Measurements from ENCODE around the gene CYS1. TPM values are rescaled to one million over a fixed set of nuclear protein-coding genes. Genes with fewer than 3 reads are reported as not detected.
"Not testable (repeated sequence)": the region's sequence is repeated elsewhere in the genome, so short reads cannot be mapped to it uniquely, and the experiment has no call there.

Gene CYS1
- total RNA-seq, 2 donors from 2014 or later: not detected

DNA sequence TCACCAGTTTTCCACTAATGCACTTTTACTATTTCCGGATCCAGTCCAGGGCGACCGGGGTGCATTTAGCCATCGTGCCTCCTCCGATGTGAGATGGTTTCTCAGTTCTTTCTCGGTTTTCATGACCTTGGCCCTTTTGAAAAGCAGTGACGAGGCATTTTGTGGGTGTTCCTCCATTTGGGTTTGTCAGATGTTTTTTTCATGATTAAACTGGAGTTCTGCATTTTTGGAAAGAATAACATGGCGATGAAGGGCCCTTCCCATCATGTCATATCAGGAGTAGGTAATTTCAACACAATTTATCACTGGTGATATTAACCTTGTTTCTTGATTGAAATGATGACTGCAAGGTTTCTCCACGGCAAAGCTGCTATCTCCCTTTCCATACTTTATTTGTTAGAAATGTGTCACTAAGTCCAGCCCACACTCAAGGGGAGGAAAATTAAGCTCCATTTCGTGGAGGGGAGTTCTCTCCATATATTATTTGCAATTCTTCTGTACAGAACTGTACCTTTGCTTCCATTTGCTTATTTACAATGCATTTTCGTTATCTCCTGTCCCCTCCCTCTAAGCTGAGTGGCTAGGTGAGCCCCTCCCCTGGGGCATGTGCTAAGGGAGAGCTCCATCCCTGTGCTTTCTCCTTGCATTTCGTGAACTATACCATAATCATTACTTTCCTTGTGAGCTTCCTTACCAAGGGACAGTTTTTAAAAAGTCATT is 45.7 kb downstream of the CYS1 start:
- Mint-ChIP-seq H3K27ac (peak overlapping the region; percentile 59), H3K4me3 (no peak overlapping the region), H3K4me1 (peaks cover 25% of the 10 kb centered on the region), H3K27me3 (no peaks in the 10 kb centered on the region), H3K36me3 (ENCODE audit: low read depth) (no peaks in the 10 kb centered on the region)
- ATAC-seq (no peak), DNase-seq (no peak)
- no peaks in the 10 kb centered on the region for H3K9me3 ChIP-seq (ENCODE audit: control insufficient read depth, low read length, poor library complexity, severe bottlenecking)

DNA sequence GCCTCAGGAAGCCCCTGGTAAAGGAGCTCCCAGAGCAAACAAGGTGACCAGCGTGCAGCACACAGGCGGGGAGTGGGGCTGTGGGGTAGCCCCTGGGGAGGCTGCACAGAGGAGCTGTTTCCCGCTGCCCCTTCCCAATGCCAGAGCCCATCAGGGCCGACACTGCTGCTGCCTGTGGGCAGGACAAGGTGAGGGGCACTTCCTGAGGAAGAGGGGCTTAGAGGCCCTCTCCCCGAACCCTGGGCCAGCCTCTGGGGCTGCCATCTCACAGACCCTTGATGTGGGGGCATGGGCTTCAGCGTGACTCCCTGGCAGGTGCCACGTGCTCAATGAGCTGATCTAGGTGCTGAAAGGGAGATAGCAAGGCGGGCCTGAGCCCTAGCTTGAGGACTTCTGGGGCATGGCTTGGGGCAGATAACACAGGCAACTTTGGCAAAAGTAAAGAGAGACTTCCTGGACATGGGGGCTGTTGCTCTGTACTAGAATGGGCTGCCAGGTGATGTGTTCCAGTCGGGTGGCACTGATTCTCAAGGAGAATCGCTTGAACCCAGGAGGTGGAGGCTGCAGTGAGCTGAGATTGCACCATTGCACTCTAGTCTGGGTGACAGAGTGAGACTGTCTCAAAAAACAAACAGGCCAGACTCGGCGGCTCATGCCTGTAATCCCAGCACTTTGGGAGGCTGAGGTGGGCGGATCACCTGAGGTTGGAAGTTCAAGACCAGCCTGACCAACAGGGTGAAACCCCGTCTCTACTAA is 46.8 kb downstream of the CYS1 start:
- Mint-ChIP-seq H3K27ac (no peak overlapping the region), H3K36me3 (ENCODE audit: low read depth) (no peaks in the 10 kb centered on the region), H3K4me1 (peaks cover 28% of the 10 kb centered on the region), H3K27me3 (no peaks in the 10 kb centered on the region), H3K4me3 (no peak overlapping the region)
- no peak for DNase-seq
- no peak for ATAC-seq
- no peaks in the 10 kb centered on the region for H3K9me3 ChIP-seq (ENCODE audit: control insufficient read depth, low read length, poor library complexity, severe bottlenecking)

DNA sequence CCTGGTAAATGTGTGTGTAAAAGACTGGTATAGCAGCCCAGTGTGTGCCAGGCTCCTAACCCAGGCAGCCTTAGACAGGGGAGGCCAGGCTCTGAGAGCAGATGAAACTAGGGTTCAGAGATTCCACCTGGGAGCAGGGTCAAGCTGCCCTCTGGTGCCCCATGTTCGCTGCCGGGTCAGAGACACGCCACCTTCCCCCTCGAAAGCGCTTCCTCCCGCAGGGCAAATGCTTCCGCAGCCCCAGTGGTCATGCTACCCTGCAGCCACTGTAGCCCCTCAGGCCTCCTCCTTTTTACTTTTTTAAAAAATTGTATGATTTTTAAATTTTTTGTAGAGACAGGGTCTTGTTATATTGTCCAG is 47.5 kb downstream of the CYS1 start:
- ATAC-seq: no peak
- H3K4me3 Mint-ChIP-seq: no peak overlapping the region
- peaks cover 30% of the 10 kb centered on the region for H3K4me1 Mint-ChIP-seq

DNA sequence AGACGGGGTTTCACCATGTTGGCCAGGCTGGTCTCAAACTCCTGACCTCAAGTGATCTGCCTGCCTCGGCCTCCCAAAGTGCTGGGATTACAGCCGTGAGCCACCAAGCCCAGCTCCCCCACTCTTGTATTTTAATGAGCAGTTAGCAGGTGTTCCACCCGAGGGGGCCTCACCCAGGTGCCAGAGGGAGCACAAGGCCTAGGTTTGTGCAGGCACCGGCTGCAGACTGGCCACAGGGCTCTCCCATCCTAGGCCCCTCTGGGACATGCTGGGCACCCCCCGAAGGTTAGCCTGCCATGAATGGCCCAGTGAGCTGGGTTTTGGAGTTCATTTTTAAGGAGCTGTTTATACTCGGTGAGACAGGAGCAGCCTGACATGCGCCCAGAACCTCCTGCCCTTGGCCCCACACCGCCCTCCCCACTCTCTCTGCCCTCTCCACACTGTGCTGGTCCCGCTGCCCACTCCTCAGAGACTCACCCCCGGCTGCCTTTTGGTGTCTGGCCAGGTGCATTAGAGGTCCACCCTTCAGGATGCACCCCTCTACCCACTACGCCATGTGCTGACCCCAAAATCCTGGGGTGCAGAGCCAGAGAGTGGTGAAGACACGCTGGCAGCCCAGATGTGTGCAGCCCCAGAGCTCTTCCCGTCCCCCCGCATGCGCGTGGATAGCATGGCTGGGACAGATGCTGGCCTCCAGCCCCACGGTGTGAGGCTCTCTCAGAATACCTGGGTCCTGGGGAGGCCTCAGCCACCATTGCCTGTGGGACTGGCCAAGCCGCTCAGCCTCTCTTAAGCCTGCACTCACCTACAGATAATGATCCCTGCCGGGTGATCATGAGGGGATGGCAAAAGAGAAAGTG is 48.1 kb downstream of the CYS1 start:
- H3K4me1 Mint-ChIP-seq: peaks cover 28% of the 10 kb centered on the region
- H3K36me3 Mint-ChIP-seq (ENCODE audit: low read depth): no peaks in the 10 kb centered on the region

More for the DNA sequence above, 47.5 kb downstream of the CYS1 start:
- H3K9me3 ChIP-seq (ENCODE audit: control insufficient read depth, low read length, poor library complexity, severe bottlenecking): no peaks in the 10 kb centered on the region
- no peaks in the 10 kb centered on the region for H3K36me3 Mint-ChIP-seq (ENCODE audit: low read depth)
- no peak for DNase-seq
- H3K27ac Mint-ChIP-seq: no peak overlapping the region
- H3K27me3 Mint-ChIP-seq: no peaks in the 10 kb centered on the region

DNA sequence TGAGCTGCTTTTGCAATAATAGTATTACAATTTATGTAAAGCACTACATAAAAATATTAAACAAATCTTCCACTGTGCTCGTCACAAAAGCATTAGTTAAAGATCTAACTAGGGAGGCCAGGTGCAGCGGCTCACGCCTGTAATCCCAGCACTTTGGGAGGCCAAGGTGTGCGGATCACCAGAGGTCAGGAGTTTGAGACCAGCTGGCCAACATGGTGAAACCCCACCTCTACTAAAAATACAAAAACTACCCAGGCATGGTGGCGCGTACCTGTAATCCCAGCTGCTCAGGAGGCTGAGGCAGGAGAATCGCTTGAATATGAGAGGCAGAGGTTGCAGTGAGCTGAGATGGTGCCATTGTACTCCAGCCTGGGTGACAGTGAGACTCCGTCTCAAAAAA is 49.4 kb downstream of the CYS1 start:
- ATAC-seq; H3K4me3 Mint-ChIP-seq; H3K27ac Mint-ChIP-seq; H3K9me3 ChIP-seq (ENCODE audit: control insufficient read depth, low read length, poor library complexity, severe bottlenecking); H3K27me3 Mint-ChIP-seq; H3K36me3 Mint-ChIP-seq (ENCODE audit: low read depth); DNase-seq: not testable (repeated sequence)
- H3K4me1 Mint-ChIP-seq: peaks cover 30% of the 10 kb centered on the region

More for the DNA sequence above, 48.1 kb downstream of the CYS1 start:
- H3K4me3 Mint-ChIP-seq: no peak overlapping the region
- no peak overlapping the region for H3K27ac Mint-ChIP-seq
- H3K9me3 ChIP-seq (ENCODE audit: control insufficient read depth, low read length, poor library complexity, severe bottlenecking): no peaks in the 10 kb centered on the region
- ATAC-seq (no peak), DNase-seq (no peak)
- H3K27me3 Mint-ChIP-seq: no peaks in the 10 kb centered on the region

DNA sequence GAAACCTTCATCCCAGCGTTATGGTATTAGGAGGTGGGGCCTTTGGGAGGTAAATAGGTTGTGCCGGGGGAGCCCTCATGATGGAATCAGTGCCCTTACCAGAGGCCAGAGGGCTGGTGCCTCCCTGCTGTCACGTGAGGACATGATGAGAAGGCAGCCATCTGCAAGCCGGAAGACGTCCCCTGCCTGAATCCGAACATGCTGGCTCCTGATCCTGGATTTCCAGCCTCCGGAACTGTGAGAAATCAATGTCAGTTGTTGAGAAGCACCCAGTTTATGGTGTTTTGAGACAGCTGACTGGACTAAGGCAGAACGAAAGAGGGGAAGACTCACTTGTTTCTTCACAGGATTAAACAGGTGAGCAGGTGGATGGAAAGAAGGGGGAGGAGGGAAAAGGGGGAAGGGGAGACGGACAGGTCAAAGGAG is 49.9 kb downstream of the CYS1 start:
- no peak for DNase-seq
- H3K9me3 ChIP-seq (ENCODE audit: control insufficient read depth, low read length, poor library complexity, severe bottlenecking): no peaks in the 10 kb centered on the region
- no peaks in the 10 kb centered on the region for H3K27me3 Mint-ChIP-seq
- no peaks in the 10 kb centered on the region for H3K36me3 Mint-ChIP-seq (ENCODE audit: low read depth)
- no peak overlapping the region for H3K27ac Mint-ChIP-seq
- no peak for ATAC-seq
- H3K4me3 Mint-ChIP-seq: peak overlapping the region; percentile 75
- H3K4me1 Mint-ChIP-seq: peaks cover 26% of the 10 kb centered on the region

DNA sequence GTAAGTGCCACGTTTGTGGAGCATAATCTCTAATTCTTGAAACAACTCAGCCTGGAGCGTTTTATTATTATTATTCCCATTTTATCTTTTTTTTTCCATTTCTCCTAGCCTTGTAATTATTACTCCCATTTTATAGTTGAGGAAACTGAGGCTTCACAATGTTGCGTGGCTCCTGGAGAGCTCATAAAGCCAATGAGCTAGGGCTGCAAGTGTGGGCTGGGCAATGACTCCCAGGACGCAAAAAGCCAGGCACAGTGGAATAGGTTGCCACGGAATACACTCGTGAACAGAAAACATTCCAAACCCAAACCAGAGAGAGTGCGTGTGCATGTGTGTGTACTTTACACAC is 50.4 kb downstream of the CYS1 start:
- no peaks in the 10 kb centered on the region for H3K36me3 Mint-ChIP-seq (ENCODE audit: low read depth)
- no peaks in the 10 kb centered on the region for H3K27me3 Mint-ChIP-seq
- ATAC-seq: no peak
- no peak for DNase-seq
- peak overlapping the region; percentile 62 for H3K27ac Mint-ChIP-seq
- peaks cover 23% of the 10 kb centered on the region for H3K4me1 Mint-ChIP-seq
- peak overlapping the region; percentile 75 for H3K4me3 Mint-ChIP-seq
- no peaks in the 10 kb centered on the region for H3K9me3 ChIP-seq (ENCODE audit: control insufficient read depth, low read length, poor library complexity, severe bottlenecking)

DNA sequence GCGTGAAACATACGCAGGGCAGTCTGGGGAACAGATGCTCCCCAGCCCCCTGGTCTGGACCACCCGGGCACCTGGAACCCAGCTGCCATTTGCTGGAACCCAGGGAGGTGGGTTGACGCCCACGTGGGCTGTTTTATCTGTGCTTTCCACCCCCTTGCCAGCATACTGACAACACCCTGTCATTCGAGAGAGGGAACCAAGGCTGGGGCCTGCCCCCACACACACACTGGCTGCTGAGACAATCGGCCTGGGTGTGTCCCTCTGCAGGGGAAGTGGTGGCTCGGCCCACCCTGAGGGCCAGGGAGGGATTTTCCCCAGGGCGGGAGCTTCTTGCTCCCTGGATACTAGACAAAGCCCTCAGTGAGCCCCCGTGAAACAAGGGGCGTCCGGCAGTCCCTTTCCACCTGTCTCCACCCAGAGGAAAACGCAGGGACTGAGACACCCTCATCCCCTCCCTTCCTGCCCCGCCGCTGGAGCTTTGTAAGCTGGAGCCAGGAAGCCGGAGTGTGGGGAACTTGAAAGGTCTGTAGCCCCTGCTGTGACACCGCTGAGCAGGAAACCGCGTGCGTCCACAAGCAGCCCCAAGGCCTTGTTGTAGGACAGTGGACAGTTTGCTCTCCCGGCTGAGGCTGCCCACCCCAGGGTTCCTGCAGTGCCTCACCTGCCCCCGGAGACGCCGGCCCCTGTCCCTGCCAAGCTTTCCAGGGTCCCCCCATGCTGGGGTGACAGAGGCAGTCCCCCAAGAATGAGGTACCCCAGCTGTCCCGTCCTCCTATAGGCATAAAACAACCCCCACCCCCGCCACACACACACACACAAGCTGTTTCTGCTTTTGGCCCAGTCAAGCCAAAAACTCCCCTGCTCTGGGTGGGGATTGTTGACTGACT is 51.0 kb downstream of the CYS1 start:
- peak overlapping the region; percentile 62 for H3K27ac Mint-ChIP-seq
- peak in 1 of 3 donors; percentile 18 for DNase-seq
- peaks cover 21% of the 10 kb centered on the region for H3K4me1 Mint-ChIP-seq
- peak; percentile 92 for ATAC-seq
- H3K9me3 ChIP-seq (ENCODE audit: control insufficient read depth, low read length, poor library complexity, severe bottlenecking): no peaks in the 10 kb centered on the region
- H3K4me3 Mint-ChIP-seq: peak overlapping the region; percentile 75
- no peaks in the 10 kb centered on the region for H3K27me3 Mint-ChIP-seq
- H3K36me3 Mint-ChIP-seq (ENCODE audit: low read depth): no peaks in the 10 kb centered on the region

DNA sequence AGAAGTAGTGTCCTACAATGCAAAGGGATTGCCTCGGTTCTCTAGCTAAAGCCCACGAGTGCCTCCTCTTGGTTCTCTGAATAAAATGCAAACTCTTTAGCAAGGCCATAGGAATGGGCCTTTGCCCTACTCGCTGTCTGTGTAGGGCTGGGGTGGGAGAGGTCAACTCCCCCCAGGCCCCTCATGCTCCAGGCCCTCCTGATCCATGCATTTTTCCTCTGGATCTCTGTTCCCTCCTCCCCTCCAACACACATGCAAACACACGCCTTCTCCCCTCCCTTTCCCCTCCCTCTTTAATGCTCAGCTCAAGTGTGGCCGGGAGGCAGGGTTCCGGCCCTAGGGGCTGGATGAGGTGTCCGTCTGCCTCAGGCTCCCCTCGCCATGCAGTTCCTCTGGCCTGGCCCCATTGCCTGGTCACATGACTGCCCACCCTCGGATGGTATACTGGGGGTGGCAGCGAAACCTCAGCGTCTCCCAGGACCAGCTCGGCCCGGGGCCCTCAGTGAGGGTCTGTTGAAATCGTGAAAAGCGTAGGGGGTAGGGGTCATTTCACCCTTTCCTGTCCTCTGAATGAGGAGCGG is 51.7 kb downstream of the CYS1 start:
- ATAC-seq (no peak), DNase-seq (no peak)
- H3K27me3 Mint-ChIP-seq: no peaks in the 10 kb centered on the region
- H3K36me3 Mint-ChIP-seq (ENCODE audit: low read depth): no peaks in the 10 kb centered on the region
- H3K9me3 ChIP-seq (ENCODE audit: control insufficient read depth, low read length, poor library complexity, severe bottlenecking): no peaks in the 10 kb centered on the region
- peak overlapping the region; percentile 47 for H3K4me3 Mint-ChIP-seq
- H3K4me1 Mint-ChIP-seq: peaks cover 21% of the 10 kb centered on the region
- H3K27ac Mint-ChIP-seq: no peak overlapping the region

DNA sequence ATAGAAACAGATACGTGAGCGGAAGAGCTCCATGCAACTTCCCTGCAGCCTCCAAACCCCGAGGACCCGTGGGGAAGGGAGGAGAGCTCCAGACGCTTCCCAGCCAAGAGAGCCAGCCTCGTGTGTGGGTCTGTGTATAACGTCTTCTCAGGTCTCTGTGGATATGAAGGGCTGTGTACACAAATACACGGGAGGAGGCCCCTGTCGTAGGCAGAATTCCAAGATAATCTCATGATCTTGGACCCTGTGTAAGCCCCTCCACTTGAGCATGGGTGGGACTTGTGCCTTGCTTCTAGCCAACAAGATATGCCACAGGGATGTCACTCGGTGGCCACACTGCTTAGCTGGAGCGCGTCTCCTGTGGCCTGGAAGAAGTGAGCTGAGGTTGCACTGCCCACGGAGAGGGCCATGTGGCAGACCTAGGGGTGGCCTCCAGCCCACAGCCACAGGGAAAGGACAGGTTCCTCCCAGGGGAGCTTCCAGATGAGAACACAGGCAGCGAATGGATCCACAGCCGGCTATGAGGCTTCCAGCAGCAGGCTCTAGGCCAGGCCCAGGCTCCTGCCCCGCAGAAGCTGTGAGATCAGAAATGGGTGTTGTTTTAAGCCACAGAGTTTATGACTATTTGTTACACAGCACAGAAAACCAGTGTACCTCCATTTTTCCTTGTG is 52.4 kb downstream of the CYS1 start:
- no peak for DNase-seq
- peaks cover 21% of the 10 kb centered on the region for H3K4me1 Mint-ChIP-seq
- no peaks in the 10 kb centered on the region for H3K9me3 ChIP-seq (ENCODE audit: control insufficient read depth, low read length, poor library complexity, severe bottlenecking)
- H3K27ac Mint-ChIP-seq: peak overlapping the region; percentile 27
- ATAC-seq: no peak
- H3K27me3 Mint-ChIP-seq: no peaks in the 10 kb centered on the region
- H3K4me3 Mint-ChIP-seq: peak overlapping the region; percentile 47
- no peaks in the 10 kb centered on the region for H3K36me3 Mint-ChIP-seq (ENCODE audit: low read depth)

DNA sequence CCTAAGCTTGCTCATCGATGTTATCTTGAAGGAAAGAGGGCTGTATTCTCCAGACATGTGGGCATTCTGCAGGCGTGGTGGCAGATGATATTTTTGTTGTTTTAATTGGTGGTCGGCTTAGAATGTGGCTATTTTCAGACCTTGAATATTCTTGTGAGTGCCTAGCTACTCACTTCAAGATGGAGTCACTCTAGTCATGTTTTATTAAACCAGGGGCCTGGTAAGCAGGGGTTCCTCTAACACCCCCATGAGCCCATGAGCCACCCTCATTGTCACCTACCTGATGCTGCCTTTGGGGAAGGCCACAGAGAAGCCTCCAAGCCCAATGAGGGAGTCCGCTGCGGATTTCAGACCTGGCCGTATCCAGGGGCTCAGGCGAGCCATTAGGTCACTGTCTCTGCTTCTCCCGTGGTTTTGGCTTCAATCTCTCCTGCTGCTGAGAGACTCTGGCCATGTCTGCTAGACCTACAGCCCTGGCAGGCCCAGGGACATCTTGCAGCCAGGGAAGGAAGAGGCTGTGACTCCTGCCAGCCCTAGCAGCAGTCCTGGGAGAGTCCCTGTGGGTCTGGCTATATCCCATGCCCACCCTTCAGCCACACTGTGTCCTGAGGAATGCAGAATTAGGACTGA is 53.2 kb downstream of the CYS1 start:
- H3K27ac Mint-ChIP-seq: peak overlapping the region; percentile 27

More for the DNA sequence above, 53.2 kb downstream of the CYS1 start:
- DNase-seq (no peak), ATAC-seq (no peak)
- no peaks in the 10 kb centered on the region for H3K27me3 Mint-ChIP-seq
- no peak overlapping the region for H3K4me3 Mint-ChIP-seq
- H3K9me3 ChIP-seq (ENCODE audit: control insufficient read depth, low read length, poor library complexity, severe bottlenecking): no peaks in the 10 kb centered on the region
- H3K36me3 Mint-ChIP-seq (ENCODE audit: low read depth): no peaks in the 10 kb centered on the region
- peaks cover 17% of the 10 kb centered on the region for H3K4me1 Mint-ChIP-seq

Data from T-helper 17 cell (primary cell).